Stimulated activated CD8-positive, alpha-beta memory T cell treated with anti-CD3 and anti-CD28 coated beads, Interleukin-4, amount 100 ng/mL, for 24 hours (primary cell): Measurements from ENCODE around the gene ARL4D.
"Not testable (repeated sequence)": the region's sequence is repeated elsewhere in the genome, so short reads cannot be mapped to it uniquely, and the experiment has no call there.

Experiments
- DNase-seq: peaks from one replicate; pipeline ENCODE4 v3.0.0-alpha.2; 2020; ENCODE audit warnings: low read depth

ARL4D gene, protein sequence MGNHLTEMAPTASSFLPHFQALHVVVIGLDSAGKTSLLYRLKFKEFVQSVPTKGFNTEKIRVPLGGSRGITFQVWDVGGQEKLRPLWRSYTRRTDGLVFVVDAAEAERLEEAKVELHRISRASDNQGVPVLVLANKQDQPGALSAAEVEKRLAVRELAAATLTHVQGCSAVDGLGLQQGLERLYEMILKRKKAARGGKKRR

GRCh38 chr17:43398724-43399595, at the start of gene ARL4D:
Gene ARL4D (plus strand): TSS chr17:43398993. CDS start chr17:43399733, 740 bp downstream.
- peak; percentile 74 for DNase-seq

- DNase-seq, result no peak
Measured at GRCh38 chr17:43349142-43349541, 49.7 kb upstream of the ARL4D start.

DNA sequence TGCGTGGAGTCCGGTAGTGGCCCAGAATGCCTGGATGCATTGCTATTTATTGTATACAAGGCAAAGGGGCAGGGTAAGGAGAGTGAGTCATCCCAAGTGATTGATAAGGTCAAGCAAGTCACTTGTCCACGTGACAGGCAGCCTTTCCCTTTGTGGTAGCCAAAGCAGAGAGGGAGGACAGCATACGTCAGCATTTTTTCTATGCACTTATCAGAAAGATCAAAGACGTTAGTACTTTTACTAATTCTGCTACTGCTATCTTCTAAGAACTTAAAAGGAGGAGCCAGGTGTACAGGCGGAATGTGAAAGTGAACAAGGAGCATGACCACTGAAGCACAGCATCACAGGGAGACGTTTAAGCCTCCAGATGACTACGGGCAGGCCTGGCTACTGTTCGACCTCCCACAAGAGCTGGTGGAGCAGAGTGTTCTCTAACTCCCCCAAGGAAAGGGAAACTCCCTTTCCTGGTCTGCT, 47.9 kb upstream of the ARL4D start:
- no peak for DNase-seq

GRCh38 chr17:43351691-43352090, 47.1 kb upstream of the ARL4D start:
- no peak for DNase-seq

GRCh38 chr17:43352579-43353331, 46.0 kb upstream of the ARL4D start:
- DNase-seq, result no peak

DNA sequence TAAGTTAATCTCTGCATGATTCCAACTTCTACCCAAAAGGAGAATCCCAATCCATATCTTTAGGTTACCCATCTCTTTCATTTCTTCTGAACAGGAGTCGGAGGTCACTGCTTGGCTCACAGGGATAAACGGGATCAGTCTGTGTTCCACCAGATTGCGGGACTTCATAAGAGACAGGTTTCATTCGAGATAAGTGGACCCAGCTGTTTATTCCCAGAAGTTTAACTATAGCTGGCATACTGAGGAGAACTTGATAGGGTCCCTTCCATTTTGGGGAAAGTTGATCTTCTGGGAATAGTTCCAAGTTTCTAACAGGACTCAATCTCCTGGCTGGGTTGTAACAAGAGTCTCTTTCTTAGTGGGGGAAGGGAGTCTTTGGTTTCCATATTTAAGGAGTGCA, 45.4 kb upstream of the ARL4D start:
- no peak for DNase-seq

- DNase-seq, result no peak
Measured at GRCh38 chr17:43354371-43354770, 44.4 kb upstream of the ARL4D start.

DNA sequence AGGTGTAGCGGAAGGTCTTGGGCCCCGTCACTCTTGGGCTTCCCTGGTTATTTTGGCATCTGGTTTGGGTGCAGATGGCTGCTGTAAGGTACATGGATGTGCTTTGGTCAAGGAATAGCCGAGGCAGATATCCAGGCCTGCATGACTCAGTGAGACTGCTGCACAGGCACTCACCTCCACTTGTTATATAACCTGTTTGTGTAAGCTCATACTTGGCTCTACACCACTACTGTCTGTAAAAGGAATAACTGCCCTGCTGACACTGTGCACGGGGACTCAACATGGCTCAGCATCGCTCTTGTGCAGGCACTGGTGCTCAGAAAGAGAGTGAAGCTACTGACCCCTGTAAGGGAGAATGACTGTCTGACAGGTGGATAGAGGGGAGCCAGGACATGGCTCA, 42.3 kb upstream of the ARL4D start:
- DNase-seq, result no peak

DNA sequence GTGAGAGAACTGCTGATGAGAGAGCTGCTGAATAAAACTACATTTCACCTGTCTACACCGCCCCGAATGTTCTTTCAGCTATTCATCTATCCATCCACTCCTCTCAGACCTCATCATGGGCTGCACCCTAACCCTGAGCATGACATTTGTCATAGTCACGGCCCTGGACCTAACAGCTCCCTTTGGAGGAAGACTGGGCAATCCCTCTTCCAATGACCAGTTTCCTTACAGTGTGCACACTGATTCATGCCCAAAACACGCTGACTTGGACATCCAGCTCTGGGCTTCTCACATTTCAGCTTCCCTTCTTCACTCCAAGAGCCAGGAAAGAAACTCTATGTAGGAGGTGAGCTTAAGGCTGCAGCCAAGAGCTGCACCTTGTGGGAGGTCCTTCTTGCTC, 41.8 kb upstream of the ARL4D start:
- DNase-seq, result no peak

GRCh38 chr17:43359469-43360110, 39.2 kb upstream of the ARL4D start:
- DNase-seq, result no peak

- peak; percentile 50 for DNase-seq
Measured at GRCh38 chr17:43360376-43360738, 38.4 kb upstream of the ARL4D start.

DNA sequence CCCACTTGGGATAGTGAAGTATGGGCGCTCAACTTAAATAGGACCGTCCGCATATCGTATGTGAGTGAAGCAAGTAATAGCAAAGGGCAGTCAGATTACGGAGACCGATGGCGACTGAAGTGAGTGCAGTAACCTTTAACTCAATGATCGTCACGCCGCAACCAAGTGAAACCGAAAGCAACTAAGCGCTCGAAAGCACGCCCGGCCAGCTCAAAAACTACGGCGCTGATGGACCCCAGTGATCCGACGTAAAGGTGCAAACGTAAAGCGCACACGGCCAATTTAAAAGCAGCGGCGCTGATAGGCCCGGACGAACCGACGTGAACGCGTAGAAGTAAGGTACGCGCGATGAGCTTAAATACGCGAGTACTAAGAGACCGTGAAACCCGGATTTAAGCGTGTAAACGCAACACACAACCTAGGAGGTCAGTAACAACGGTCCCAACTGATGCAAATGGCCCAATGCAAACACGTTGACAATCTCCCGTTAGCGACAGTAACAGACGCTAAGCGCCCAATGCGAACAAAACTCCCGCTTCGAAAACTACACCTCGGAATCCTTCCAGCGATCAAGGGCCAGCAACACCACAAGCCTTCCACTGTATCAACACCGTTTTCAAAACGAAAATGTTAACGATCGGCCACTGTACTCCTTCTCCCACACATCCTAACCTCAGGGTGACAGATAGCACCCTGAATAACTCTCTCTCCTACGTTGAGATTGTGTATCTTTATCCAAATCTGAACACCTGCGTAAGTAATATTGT, 37.9 kb upstream of the ARL4D start:
- DNase-seq, result peak; percentile 84

DNA sequence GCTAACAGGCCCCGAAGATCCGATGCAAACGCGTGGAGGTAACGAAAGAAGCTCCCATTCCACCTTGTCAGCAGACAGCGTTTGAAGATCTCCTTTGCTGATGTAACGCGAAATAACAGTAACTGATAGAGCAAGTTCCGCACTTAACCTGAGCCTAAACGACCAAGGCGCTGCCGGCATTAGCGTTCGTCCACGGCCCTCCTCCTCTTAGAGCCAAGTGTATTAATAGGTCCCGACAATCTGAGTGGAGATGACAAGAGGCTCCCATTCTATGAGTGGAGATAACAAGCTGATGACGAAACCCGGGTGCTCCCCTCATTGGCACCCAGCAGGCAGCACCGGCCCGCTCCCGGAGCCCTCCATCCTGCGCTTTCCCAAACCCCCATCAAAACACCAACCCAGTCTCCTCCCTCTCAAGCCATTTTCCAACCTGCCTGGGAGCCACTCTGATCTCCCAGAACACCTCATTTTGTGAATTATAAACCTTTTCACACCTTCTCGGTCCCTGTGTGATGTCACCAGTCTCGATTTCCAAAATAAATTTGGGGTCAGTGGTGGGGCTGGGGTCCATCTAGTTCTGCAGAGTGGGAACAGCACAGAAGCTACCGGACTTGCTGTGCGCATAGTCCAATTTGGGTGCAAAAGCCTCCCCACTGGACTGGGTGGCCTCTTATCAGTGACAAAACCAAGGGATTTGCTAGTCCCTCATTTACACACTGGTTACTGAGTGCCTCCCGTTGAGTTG, 35.4 kb upstream of the ARL4D start:
- DNase-seq, result no peak

DNA sequence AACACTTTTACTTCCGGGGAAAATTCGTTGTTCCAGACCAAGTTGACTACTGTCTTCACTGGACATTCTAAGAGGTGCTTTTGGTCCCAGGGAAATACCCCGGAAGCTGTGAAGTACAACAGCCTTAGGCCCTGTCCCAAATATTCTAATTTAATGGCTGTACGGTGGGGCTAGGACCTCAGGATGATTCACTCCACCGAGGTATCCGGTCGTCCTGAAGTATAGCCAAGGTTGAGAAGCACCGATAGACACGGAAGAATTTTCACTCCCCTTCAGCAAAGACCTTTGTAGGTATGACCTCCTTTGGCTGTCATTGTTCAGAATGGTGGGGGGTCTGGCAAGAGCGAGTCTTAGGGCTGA, 34.9 kb upstream of the ARL4D start:
- DNase-seq, result no peak

GRCh38 chr17:43365356-43365755, 33.4 kb upstream of the ARL4D start:
- no peak for DNase-seq

GRCh38 chr17:43365921-43366320, 32.9 kb upstream of the ARL4D start:
- not testable (repeated sequence) for DNase-seq

DNA sequence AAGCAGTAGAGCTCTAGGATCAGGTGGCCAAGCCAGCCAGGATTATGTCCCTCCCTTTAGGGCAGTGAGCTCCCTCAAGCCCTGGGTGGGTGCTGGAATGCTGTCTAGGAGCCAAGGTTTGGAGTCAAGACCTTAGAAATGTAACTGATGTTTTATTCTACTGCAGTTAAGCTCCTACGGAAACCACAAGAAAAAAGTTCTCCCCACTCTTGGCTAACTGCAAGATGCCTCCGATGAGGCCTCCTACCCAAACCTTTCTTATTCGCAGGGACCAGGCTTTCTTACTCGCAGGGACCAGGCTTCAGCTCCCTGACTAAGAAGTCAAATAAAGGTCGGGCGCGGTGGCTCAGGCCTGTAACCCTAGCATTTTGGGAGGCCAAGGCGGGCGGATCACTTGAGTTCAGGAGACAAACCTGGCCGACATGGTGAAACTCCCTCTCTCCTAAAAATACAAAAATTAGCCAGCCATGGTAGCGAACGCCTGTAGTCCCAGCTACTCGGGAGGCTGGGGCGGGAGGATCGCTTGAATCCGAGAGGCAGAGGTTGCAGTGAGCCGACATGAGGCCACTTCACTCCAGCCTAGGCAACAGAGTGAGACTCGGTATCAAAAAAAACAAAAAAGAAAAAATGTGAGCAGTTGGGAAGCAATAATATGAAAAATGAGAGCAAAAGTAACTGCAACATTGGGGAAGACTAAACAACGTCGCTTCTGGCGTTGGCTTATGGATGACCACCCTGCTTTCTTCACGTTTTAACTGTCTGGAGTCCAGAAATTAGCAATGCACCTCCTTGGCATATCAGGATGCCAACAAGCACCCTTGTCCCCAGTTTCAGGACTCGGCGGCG, 31.7 kb upstream of the ARL4D start:
- DNase-seq, result no peak

- DNase-seq, result no peak
Measured at GRCh38 chr17:43367737-43368242, 31.0 kb upstream of the ARL4D start.

- DNase-seq, result no peak
Measured at GRCh38 chr17:43368740-43369506, 29.9 kb upstream of the ARL4D start.
